OCI-LY3 (cell line): ENCODE data around the gene FCHSD1.

ENCODE experiments used
- EZH2phosphoT487 ChIP-seq: fragments of 200-600 bp; shearing (Covaris generic); IDR thresholded peaks from 2 replicates; pipeline ENCODE4 v1.6.1; 2018; ENCODE audit warnings: antibody characterized with exemption, mixed run types, low read depth
- TF ChIP-seq, protein P1 (sequence below): fragments of 200-600, 300-600 bp; sonication (generic); IDR thresholded peaks from 2 replicates; pipeline ENCODE4 v1.5.1; 2014; ENCODE audit warnings: antibody characterized with exemption, low read length, low read depth

DNA sequence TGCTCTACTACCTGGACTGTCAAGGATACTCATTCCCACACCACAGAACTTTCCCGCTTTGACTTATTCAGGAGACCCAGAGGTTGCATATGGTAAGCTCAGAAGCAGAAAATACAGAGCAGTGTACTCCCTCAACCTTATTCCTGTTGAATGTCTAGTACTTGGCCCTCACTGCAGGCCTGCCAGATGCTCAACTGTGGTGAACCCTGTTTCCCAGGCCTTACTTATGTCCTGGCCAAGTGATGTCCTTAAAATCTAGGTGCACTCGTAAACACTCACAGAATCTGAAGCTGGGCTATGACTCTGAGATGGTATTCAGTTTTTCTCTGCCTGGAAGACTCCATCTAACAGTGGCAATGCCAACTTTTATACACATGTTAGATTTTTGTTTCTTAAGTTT is 53.4 kb downstream of the FCHSD1 start:
- TF ChIP-seq, protein P1, sequence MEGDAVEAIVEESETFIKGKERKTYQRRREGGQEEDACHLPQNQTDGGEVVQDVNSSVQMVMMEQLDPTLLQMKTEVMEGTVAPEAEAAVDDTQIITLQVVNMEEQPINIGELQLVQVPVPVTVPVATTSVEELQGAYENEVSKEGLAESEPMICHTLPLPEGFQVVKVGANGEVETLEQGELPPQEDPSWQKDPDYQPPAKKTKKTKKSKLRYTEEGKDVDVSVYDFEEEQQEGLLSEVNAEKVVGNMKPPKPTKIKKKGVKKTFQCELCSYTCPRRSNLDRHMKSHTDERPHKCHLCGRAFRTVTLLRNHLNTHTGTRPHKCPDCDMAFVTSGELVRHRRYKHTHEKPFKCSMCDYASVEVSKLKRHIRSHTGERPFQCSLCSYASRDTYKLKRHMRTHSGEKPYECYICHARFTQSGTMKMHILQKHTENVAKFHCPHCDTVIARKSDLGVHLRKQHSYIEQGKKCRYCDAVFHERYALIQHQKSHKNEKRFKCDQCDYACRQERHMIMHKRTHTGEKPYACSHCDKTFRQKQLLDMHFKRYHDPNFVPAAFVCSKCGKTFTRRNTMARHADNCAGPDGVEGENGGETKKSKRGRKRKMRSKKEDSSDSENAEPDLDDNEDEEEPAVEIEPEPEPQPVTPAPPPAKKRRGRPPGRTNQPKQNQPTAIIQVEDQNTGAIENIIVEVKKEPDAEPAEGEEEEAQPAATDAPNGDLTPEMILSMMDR = no peak
- no peak for TF ChIP-seq EZH2phosphoT487
